GM10266 (cell line): Measurements from ENCODE around the gene KIF26B.
"Not testable (repeated sequence)": the region's sequence is repeated elsewhere in the genome, so short reads cannot be mapped to it uniquely, and the experiment has no call there.

ENCODE experiments used
- DNase-seq: peaks from one replicate; pipeline ENCODE4 v3.0.0; 2012; ENCODE audit errors: extremely low spot score
- TF ChIP-seq, protein P1 (sequence below): IDR thresholded peaks from 2 replicates; pipeline ENCODE4 v1.5.1; 2012; ENCODE audit warnings: mild to moderate bottlenecking, low read depth; ENCODE audit not compliant: control insufficient read depth, insufficient read depth; ENCODE audit errors: missing control alignments

The KIF26B gene

DNA sequence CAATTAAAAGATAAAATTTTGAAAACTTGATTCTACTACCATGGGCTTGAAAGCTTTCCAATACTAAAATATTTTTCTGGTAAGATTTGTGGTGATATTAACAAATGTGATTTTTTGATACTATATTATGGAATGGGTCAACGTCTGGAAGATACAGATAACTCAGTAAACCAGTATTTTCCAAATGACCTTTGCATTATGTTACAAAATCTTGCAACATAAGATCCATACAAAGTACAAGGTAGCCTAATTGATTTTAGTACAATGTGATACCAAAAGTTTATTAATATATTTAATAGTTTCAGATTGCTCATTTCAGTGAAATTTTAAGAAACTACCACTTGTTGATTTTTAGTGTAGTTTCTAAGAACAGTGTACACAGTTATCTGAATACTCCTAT, 236.2 kb downstream of the KIF26B start:
- TF ChIP-seq, protein P1, sequence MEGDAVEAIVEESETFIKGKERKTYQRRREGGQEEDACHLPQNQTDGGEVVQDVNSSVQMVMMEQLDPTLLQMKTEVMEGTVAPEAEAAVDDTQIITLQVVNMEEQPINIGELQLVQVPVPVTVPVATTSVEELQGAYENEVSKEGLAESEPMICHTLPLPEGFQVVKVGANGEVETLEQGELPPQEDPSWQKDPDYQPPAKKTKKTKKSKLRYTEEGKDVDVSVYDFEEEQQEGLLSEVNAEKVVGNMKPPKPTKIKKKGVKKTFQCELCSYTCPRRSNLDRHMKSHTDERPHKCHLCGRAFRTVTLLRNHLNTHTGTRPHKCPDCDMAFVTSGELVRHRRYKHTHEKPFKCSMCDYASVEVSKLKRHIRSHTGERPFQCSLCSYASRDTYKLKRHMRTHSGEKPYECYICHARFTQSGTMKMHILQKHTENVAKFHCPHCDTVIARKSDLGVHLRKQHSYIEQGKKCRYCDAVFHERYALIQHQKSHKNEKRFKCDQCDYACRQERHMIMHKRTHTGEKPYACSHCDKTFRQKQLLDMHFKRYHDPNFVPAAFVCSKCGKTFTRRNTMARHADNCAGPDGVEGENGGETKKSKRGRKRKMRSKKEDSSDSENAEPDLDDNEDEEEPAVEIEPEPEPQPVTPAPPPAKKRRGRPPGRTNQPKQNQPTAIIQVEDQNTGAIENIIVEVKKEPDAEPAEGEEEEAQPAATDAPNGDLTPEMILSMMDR, result no peak

DNA sequence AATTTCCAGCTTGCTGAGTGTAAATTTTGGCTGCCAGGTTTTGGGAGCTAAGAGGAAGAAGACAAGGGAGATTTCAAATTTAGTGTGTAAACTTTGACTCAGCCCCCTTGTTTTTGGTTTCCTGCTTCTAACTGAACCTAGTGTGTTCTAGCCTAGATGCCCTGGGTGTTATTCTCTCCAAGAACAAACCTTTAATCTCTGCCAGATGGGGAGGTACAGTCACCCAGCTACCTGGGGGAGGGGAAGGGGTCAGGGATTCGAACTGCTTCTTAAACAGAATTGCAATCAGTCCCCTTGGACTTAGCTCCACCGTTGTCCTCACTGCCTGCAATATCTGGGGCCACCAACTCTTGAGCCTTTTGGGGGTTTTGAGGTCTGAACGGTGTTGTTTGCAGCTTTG, 238.9 kb downstream of the KIF26B start:
- DNase-seq, result no peak
- TF ChIP-seq, protein P1, result no peak

More for the DNA sequence above, 236.2 kb downstream of the KIF26B start:
- no peak for DNase-seq

DNA sequence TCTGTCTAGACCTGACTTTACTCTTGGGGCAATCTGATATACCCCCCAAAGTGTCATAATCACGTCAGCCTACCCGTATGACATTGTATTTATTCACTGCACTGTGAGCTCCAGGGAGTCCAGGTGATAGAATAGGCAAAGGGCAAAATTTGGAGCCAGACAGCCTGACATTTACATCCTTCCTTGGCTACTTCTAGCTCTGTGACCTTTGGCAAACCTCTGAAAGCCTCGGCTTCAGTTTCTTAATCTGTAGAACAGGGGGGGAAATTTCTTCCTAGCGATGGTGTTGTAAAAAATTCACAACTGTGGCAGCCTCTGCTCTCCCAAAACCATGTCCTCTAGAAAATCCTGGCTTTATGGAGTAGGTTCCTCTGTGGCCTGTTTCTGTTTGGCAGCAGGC, 240.9 kb downstream of the KIF26B start:
- TF ChIP-seq, protein P1, result no peak
- DNase-seq, result no peak

DNA sequence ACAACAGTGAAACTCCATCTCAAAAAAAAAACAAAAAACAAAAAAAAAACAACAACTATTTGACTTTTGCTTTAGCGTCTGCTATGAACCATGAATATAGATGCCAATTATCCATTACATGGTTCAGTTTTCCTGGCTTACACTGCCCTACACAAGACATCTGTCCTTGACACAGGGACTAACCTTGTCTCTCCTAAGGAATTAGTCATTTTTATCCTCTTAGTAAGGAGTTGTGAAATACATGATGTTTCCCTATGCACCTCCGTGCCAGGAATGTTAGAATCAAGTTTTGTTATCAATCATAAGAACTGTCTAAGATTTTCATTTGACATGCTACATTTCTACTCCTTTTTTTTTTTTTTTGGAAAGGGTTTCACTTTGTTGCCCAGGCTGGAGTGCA, 241.8 kb downstream of the KIF26B start:
- TF ChIP-seq, protein P1, result no peak
- DNase-seq, result no peak

DNA sequence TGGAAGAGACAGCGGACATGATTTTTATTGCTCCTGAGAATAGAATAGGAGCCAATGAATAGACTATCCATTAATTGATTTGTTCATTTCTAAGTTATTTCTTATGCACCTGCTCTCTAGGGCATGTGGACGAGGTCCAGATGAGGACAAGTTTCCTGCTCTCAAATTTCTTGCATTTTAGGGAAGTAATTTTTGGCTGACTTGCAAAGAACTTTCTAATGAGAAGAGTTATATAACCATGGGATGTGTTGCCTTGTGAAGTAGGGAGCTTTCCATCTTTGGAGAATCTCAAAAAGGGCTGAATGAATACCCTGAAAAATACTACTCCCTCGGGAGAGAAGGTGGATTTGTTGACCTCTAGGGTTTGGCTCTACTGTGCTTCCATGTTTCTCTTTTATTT, 243.0 kb downstream of the KIF26B start:
- TF ChIP-seq, protein P1, result no peak
- no peak for DNase-seq

DNA sequence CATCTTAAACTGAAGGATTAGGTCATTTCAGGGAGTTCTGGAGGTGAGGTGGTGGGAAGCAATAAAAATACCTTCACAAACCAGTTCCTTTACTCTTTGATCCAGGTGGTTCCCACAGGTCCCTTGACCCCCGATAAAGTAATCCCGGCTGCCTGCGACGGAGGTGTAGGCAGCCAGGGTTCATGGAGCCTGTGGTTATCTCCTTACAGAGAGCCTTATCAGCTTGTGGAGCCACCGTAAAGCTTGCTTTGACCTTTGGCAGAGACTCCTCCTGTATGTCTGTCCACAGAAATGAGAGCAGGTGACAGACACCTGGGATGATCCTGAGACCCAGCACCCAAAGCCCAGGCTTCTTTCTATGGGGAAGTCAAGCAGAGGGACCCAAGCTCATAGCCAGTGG, 243.4 kb downstream of the KIF26B start:
- TF ChIP-seq, protein P1, result no peak
- no peak for DNase-seq

DNA sequence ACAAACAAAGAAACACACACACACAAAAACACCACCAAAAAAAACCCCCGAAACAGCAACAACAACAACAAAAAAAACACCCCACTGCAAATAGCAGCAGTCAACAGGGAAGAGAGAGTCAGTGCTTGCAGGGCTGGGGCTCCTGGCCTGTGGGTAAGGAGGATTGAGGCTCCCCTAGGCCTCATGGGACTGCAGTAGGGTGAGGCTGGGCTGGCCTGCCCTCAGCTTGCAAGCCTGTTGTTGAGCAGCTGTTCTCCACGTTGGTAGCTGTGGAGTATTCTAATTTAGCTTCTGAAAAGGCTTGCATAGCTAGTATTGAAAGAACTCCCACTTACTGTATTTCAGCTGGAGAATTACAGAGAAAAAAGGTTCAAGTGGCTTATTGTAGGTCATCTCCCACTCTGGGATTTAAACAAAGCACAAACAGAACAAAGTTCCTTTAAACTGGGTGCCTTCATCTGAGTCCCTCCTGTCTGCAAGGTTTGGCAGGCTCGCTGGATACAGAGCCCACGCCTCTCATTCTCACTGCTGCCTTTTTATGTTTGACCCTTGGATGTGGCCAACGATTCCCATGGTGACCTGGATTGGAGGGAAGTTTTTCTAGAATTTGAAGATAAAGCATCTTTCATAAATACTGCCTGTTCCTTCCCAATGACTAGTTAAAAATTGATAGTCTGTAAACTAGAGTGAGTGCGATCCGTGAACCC, 247.2 kb downstream of the KIF26B start:
- no peak for DNase-seq
- TF ChIP-seq, protein P1, result no peak

DNA sequence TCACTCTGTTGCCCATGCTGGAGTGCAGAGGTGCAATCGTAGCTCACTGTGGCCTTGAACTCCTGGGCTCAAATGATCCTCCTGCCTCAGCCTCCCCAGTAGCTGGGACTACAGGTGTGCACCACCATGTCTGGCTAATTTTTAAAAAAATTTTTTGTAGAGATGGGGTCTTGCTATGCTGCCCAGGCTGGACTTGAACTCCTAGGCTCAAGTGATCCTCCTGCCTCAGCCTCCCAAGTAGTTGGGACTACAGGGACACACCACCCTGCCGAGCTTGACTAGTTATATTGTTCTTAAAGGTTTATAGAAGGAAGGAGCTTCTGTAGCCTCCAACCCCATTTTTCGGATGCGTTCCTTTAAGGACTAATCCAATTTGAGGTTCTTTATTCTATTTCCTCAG, 248.2 kb downstream of the KIF26B start:
- not testable (repeated sequence) for DNase-seq
